Inflammatory macrophage treated with lipopolysaccharide for 4 hours (primary cell): ENCODE data around the gene H1-8.

ENCODE experiments used
- DNase-seq: peaks from one replicate; pipeline ENCODE4 v3.0.0-alpha.2; 2020

The H1-8 gene

DNA sequence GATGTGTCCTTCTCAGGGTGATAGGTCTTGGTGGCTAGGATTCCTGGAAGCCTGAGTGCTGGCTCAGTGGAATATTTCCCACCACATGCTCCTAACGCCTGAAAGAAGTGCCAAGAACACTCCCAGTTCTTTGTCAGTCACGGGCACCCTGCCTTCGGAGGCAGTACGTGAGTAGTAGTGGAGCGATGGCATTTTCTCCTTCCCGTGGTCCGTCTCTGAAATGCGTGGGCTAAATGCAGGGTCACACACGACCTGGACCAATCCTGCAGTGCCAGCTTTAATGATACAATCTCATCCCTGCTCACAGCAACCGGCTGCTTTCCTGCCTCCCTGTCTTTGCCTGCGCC is 14.5 kb downstream of the H1-8 start:
- DNase-seq = no peak

DNA sequence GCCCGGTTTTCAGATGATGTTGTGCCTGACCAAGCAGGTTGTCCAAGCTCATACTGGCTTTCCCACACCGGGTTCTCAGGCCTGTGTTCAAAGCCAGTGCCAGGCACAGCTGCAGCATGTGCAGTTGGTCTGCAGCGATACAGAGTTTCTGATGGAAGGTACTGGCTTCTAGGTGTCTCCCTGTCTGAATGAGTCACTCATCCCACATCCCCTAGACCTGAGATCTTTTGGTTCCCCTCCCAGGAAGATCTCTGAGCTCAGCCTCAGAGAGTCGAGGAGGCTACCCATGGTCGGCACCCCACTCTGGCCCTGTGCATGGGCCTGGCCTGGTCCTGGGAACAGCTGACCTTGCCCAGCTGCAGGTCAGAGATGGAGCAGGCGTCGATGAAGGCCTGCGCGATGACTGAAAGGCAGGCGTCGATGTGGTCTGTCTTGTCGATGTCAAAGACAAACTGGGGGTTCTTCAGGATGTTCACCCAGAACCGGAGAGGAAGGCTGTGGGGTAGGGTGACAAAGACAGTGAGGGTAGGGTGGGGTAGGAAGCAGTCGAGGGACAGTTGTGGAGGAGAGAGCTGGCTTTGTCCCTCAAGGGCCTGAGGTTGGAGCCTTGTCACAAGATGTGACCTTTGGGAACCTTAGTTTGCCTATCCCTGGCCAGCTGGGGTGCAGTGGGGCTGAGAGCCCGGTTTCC is 15.3 kb downstream of the H1-8 start:
- DNase-seq = no peak

DNA sequence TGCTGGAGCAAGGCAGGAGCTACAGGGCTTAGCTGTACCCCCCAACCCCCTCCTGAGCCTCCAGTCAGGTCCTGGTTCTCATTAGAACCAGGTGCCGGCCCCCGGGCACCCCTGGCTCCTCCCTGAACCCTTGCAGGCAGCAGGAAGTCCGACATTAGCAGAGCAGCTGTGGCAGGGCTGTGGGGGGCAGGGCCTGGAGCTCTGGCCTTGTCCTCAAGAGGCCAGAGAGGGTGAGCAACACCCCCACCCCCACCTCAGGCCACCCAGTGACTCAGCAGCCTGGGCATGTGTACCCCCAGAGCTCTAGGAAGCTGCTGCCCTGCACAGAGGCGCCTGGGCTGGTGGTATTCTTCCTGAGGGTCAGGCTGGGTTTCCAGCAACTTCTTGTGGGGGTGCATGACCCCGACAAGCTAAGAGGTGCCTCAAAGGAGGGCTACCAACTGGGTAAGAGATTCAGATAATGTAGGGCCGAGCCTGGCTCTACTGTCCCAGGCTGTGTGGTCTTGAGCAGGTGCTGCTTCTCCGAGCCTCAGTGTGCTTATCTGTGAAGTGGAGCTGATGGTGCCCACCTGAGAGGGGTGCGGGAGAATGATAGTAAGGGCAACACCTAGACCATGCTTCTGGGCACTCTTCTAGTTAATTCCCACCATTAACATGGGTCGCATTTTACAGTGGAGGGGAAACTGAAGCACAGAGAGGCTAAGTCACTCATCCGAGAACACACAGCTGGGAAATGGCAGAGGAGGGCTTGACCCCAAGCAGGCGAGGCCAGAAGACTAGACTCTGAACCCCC is 16.0 kb downstream of the H1-8 start:
- DNase-seq = no peak

DNA sequence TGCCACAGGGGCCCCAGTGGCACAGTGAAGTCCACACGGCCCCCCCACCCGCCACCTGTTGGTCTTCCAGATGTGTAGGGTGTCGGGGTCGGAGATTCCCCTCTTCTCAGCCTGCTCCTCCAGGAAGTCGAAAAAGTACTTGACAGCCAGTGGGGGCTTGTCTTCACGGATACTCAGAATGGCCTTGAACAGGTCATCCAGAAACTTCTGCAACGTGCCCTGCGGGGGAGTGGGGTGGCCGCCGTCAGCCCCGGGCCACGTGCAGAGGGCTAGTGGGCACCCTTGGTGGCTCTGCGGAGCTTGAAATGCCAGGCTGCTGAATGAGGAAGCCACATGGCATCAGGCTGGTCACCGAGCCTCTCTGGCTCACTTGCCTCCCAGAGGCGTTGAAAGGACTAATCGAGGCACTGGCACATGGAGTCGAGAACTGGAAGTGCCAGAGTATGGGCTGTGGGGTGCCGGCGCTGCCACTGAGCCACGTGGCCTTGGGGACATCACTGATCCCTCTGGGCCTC is 16.6 kb downstream of the H1-8 start:
- DNase-seq = no peak

DNA sequence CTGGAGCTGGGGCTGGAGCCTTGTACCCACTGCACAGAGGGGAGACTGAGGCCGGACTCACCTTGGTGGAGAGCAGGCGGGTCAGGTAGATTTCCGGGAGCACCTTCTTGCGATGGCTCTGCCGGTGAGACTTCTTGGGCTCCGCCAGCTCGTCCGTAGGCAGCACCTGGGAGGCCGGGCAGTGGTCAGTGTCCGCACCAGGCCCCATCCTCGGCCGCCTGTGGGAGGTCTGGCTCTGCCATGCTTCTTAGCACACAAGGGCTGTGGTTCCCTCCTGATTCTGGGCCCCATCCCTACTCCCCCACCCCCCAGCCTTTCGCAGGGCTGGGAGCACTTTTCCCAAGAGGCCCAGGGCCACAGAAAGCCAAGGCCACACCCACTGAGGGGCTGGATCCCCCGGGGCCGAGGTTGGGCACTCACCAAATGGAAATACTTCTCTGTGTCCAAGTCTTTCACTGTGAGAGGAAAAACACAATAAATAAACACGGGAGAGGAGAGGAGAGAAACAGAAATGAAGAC is 17.4 kb downstream of the H1-8 start:
- DNase-seq = no peak

DNA sequence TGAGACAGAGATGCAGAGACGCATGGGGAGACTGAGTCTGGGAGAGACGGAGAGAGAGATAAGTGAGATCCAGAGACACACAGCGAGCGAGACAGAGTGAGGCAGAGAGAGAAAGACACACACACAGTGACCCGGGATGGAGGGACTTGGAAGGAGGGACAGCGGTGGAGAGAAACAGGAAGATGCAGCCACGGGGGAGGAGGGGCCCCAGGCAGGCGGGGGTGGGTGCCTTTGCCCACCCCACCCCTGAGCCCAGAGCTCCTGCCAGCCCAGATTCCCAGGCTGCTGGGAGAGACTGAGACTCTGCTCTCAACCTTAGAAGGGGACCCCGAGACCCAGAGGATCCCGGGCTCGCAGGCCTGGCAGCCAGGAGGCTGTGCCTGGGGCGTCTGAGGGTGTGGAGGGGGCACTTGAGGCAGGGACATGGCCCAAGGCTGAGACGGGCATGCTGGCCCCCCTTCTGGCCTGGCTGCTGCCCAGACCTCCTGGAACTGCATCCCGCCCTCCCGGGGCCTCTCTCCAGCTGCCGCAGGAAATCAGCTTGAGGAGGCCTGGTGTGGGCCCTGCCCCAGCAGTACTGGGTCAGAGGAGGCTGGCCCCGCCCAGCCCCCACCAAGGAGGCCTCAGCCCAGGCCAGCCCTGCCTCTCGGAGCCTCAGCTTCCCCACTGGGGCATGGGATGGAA is 18.1 kb downstream of the H1-8 start:
- DNase-seq = no peak

DNA sequence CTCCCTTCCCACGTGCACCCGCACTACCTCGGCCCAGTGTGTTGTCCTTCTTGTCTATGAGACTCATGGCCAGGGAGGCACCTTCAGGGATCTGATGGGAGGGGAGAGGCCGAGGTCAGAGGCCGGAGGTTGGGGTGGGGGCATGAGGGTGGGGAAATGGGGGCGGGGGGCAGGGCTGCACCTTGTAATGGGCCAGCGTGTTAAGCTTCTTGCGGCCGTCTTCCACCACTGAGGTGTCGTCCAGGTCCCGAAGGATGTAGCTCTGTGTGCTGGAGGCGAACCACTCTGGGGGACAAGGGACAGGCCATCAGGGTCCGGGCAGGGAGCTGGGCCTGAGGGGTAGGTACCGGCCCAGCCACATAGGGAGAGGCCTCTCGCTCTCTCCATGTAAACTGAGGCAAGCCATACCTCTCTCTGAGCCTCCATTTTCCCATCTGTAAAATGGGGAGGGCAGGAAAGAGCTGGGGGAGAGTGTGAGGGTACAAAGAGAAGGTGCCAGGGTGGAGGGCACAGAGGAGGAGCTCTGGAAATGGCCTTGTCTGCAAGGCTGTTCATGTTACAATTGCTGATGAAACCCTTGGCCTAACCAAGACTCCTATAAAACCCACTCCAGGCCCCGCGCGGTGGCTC is 18.8 kb downstream of the H1-8 start:
- DNase-seq = no peak

DNA sequence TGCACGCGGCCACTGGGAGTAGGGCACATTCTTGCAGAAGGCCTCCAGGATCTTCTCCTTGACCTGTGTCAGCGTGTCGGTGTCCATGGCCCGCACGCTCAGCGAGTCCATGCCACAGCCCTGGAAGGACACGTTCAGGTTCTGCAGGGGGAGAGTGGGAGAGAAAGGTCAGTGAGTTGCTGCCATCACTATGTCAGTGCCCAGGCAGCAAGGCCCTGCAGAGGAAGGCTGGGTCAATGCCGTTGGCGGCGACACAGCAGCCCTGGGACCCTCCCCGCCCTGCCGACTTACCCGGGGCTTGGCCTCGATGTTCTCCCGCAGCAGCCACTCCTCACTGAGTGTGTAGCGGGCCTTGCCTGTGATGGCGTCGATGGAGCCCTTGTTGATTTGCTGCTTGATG is 19.8 kb downstream of the H1-8 start:
- no peak for DNase-seq

DNA sequence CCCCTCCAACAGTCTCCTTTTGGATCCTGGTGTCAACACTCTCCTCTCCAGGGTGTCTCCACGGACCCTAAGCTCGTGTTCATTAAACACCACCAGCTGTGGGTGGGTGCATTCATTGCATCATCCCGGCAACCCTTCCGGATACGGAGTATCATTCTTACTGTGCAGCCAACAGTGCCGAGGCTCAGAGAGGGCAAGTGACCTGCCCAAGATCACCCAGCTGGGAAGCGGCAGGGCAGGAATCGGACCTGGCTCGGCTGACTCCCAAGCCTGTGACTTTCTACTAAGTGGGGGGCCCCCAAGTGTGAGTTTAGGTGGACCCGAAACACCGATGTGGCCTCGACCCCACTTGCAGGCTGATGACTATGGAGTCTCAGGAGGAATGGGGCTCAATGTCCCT is 20.4 kb downstream of the H1-8 start:
- no peak for DNase-seq

DNA sequence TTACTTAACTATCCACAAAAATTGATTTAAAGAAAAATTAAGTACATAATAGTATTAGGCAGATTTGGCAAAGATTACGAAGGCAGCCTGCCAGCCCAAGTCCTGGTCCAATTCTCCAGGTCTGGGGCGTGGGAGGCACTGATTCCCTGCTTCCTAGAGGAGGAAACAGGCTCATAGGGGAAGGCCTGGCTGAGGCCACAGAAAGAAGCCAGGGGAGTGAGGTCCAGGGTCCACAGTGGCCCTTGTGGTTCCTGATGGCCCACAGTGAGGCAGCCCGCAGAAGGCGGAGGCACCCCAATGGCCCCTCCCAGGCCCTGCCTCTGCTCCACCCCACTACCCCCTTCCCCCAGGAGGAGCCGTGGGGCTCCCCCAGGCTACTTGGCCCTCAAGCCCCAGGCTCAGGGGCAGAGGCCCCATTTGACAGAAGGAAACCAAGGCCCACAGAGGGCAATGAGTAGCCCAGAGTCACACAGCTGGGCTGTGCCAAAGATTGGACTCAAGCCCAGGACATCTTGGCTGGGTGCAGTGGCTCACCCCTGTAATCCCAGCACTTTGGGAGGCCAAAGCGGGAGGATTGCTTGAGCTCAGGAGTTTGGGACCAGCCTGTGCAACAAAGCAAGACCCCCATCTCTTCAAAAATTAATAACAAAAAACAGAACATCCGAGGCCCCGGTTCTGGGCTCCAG is 21.0 kb downstream of the H1-8 start:
- DNase-seq = no peak

DNA sequence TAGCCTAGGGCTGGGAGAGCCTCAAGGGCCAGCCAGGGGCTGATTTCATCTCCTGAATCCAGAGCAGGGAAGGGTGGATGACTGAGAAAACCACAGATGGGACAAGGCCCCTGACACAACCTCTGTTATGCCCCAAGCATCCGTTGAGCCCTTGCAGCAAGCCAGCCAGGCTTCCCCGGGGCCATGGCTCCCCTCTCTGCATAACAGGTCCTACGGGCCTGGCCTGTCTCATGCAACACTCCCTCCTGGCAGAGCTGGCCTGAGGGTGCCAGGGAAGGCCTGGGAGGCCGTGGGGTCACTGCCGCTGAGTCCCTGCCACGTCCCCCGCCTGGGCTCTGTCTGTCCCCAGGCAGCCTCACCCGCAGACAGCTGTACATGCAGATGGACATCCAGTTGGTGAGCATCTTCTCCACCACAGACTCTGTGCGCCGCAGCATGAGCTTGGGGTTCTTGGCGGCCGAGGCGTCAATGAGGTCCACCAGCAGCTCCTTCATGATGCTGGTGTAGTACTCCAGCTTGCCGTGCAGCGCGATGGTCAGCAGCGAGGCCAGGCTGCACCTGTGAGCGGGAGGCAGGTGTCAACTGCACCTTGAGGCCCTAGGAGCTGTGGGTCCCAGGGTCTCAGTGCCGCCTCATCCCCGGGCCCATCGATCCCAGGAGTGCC is 22.1 kb downstream of the H1-8 start:
- no peak for DNase-seq

DNA sequence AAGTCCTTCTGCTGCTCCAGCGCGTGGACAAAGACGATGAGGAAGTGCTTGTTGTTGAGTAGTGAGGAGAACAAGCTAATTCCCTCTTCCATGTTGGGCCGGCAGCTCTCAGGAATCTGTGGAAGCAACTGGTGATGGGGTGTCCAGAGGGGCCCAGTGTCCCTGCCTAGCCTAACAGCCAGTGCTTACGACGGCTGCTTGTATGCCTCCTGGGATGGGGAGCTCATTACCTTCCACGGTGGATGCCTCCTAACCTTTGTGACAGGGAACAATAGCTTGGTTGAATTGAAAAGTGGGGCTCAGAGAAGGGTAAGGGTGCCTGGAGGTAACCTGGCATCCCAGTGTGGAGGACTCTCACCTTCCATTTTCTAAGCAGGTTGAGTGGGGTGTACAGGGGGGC is 22.9 kb downstream of the H1-8 start:
- DNase-seq = no peak

DNA sequence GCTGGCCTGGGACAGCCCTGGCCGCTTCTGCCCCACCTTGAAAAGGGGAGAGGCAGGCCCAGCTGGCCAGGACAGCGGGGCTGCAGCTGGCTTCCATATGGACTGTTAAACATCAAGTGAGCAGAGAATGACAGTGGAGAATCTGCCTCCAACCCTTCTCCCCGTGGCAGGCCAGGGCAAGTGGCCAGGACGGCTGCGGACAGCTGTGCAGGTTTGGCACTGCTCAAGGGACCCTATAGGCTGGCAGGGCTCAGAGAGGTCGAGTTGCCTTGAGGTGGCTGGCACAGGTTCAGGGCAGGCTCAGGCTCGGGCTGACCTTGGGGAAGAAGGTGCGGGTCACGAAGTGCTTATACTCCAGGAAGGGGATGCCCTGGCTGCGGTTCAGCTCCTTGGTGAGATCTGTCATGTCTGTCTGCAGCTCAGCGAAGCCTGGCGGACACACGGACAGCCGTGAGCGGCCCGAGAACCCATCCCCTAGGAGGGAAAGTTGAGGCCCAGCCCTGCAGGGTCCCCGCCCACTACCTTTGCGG is 24.3 kb downstream of the H1-8 start:
- no peak for DNase-seq

DNA sequence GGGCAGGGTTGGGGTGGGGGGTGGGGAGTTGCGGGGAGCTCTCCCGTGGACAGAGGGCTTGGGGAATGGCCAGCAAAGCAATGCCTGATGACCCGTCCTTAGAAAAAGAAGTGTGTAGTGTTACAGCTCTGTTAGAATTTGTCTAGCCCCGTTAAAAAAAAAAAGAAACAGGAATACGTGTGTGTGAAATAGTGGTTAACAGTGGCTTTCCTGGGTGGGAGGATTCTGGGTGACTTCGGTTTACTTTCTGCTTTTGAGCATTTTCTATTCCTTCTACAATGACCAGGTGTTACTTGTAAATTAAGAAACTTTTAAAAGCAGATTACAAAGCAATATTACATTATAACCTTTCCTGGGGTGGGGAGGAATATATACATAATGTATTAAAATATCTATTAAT is 25.0 kb downstream of the H1-8 start:
- no peak for DNase-seq

DNA sequence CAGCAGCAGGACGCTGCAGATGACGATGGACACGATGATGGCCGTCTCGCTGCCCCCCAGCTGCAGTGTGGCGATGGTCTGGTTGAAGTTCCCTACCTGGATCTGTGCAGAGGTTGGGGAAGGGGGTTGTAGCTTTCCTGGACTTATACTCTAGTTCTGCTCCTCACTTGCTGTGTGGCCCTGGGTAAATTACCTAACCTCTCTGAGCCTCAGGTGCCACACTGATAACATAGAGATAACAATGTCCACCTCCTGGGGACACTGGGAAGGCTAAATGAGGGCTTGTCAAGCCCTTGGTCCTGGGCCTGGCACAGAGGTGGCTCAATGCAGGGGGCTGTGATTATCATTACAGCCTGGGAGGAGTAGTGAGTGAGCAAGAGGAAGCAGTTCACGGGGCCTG is 26.9 kb downstream of the H1-8 start:
- no peak for DNase-seq

DNA sequence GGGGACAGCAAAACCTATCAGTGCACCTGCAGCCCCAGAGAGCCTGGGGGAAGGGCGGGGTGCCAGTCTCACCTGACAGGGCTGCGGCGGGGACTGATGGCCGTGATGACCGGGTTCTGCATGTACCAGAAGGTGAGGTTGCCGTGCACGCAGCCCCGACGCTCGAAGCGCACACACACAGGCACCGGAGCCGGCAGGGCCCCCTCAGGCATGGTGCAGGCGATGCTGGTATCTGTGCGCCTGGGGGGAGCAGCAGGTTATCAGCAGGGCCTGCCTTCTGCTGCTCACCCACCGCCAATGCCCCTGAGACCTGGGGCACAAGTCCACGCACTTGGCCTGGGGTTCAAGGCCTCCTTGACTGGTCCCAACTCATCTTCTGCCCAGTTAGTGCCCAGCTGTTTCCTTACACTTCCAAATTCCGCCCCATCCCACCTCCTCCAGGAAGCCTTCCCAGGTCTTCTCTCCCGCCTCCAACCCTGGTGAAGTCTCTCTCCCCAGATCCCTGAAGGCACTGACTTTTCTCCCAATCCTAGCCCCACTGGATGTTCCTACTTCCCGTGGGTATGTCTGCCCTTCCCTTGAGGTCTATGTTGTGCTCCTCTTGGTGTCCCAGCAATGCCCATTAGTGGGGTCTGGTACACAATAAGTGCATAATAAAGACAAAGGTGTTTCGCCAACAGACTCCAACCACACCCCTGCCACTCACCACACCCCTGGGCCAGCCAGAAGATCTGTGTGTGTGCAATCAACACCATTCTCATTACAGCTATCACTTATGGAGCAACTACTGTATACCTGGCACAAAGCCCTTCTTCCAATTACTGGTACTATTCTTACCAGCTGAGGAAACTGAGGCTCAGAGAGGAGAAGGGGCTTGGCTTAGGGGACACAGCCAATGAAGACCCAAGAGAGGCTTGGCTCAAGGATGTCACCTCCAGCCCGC is 28.9 kb downstream of the H1-8 start:
- DNase-seq = no peak

DNA sequence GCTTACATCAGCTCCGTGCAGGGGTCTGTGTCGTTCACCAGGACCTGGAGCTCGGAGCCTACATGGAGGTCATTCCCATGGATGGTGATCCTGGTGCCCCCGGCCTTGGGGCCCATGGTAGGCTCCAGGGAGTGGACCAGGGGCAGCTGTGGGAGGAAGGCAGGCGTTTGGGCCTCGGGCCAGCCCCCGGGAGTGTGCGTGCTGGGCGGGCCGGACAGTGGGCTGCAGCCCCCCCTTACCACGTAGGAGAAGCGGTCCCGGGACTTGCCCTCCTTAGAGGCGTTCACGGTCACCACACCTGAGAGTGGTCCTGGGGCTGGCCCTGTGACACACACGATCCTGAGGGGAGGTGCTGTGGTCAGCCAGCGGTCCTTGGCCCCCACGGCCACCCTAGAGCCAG is 29.6 kb downstream of the H1-8 start:
- DNase-seq = no peak

DNA sequence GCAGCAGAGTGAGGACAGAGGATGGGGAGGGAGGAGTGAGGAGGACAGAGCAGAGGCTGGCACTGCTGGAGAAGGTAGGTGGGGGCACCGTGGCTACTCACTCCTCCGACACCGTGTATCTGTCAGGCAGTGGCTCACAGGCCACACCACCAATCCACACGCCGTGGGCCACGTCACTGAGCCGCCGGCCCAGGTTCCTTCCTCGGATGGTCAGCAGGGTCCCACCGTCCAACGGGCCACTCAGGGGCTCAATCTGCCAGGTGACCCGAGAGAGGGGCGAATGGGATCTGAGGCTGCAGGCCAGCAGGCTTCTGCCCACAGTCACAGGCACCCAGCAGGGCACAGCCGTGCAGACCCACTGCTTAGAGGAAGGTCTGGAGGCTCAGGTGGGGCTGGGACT is 30.5 kb downstream of the H1-8 start:
- DNase-seq = no peak

DNA sequence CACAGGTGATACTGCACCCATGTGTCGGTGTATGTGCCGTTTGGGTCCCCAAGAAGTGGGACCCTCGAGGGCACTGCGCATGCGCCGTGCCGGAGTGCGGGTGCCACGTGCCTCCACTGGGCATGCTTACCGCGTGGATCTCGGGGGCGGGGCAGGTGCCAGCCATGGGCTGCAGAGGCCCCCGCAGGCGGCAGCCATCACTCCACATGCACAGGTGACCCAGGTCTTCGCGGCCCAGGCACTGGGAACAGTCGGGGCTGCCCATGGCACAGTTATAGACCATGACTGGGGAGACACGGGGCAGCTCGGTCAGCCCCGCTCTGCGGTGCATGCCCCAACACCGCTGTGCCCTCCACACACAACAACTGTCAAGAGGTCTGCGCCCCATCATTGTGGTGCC is 31.2 kb downstream of the H1-8 start:
- DNase-seq = no peak

DNA sequence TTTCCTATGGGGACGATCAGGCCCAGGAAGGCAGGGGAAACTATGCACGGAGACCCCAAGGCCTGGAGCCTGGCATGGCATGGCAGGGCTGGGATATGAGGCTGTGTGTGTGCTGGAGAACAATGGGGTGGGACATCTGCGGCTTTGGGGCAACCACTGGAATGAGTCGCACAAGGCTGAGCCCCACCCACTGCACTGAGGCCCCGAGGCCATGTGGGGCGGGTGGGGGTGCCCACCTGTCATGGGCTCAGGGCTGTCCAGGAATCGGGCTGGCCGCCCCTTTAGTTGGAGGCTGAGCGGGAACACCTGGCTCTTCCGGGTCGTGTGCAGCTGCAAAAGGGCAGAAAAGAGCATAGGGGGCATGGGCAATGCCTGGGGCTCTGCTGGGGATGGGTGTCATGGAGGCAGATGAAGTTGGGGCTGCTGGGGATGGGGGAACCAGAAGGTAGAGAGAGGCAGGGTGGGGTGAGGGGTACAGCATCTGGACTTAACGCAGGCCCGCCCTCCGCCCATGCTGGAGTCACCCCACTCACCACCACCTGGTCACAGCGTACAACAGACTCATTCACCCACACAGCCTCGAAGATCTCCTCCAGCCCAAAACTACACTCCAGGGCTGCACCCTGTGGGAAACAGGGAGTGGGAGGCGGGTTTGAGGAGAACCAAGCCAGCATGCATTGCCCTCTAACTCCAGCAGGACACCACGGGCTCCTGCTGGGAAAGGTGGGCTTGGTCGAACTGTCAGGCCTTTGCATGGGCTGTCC is 32.4 kb downstream of the H1-8 start:
- DNase-seq = no peak
